GM21528 (cell line): Measurements from ENCODE around the gene FBXO38.
"Not testable (repeated sequence)": the region's sequence is repeated elsewhere in the genome, so short reads cannot be mapped to it uniquely, and the experiment has no call there.

ENCODE experiments used
- ATAC-seq: cut with Tn5 transposase; IDR thresholded peaks from one replicate; pipeline ENCODE4 v1.9.1; 2021; ENCODE audit warnings: mild to moderate bottlenecking, moderate library complexity; ENCODE audit not compliant: unreplicated experiment, low FRiP score

Gene FBXO38

GRCh38 chr5:148468746-148469145 is 85.0 kb downstream of the FBXO38 start:
- ATAC-seq = not testable (repeated sequence)

- ATAC-seq = no peak
These were observed 85.8 kb downstream of the FBXO38 start for GRCh38 chr5:148469501-148469935.

GRCh38 chr5:148471379-148471778 is 87.6 kb downstream of the FBXO38 start:
- ATAC-seq = no peak

GRCh38 chr5:148474025-148474511 is 90.3 kb downstream of the FBXO38 start:
- ATAC-seq = no peak

GRCh38 chr5:148476302-148476701 is 92.5 kb downstream of the FBXO38 start:
- ATAC-seq = no peak

- ATAC-seq = no peak
These were observed 93.7 kb downstream of the FBXO38 start for GRCh38 chr5:148477429-148477828.

GRCh38 chr5:148482196-148482595 is 98.4 kb downstream of the FBXO38 start:
- ATAC-seq = no peak

GRCh38 chr5:148482697-148483462 is 99.1 kb downstream of the FBXO38 start:
- ATAC-seq = peak; percentile 89

- no peak for ATAC-seq
These were observed 100.0 kb downstream of the FBXO38 start for GRCh38 chr5:148483750-148484149.

- ATAC-seq = no peak
These were observed 100.9 kb downstream of the FBXO38 start for GRCh38 chr5:148484651-148485050.

- no peak for ATAC-seq
These were observed 102.7 kb downstream of the FBXO38 start for GRCh38 chr5:148486456-148486855.

GRCh38 chr5:148488757-148489156 is 105.0 kb downstream of the FBXO38 start:
- no peak for ATAC-seq

GRCh38 chr5:148491015-148491792 is 107.4 kb downstream of the FBXO38 start:
- no peak for ATAC-seq

GRCh38 chr5:148491793-148492184 is 108.0 kb downstream of the FBXO38 start:
- no peak for ATAC-seq

- ATAC-seq = no peak
These were observed 108.6 kb downstream of the FBXO38 start for GRCh38 chr5:148492351-148492750.
